ENCODE data around the gene TMEM132D. TPM values are rescaled to one million over a fixed set of nuclear protein-coding genes. Genes with fewer than 3 reads are reported as not detected.

The TMEM132D gene
- polyA plus RNA-seq, 4 donors: 0.10 to 0.21 TPM; not detected in 2

GRCh38 chr12:129080391-129080790 is 823.4 kb downstream of the TMEM132D start:
- H3K4me3 ChIP-seq (ENCODE audit: low read depth in 1 of 3, low read length in 3 of 3): no peak overlapping the region
- no peaks in the 10 kb centered on the region for H3K27me3 ChIP-seq (ENCODE audit: control insufficient read depth in 3 of 3, insufficient read depth in 3 of 3, low read length in 3 of 3)
- FAIRE-seq (no peak), DNase-seq (no peak)
- H3K4me1 ChIP-seq (ENCODE audit: control insufficient read depth in 3 of 3, insufficient read depth in 2 of 3, low read depth in 1 of 3, low read length in 2 of 3): no peaks in the 10 kb centered on the region
- H3K36me3 ChIP-seq (ENCODE audit: control insufficient read depth in 3 of 3, insufficient read depth in 2 of 3, low read depth in 1 of 3, low read length in 3 of 3): no peaks in the 10 kb centered on the region
- 78 to 85% (median 85%) methylated on average over 5 of the region's 5 CpGs for WGBS, 3 donors
- no peaks in the 10 kb centered on the region for H3K9me3 ChIP-seq (ENCODE audit: control insufficient read depth in 2 of 2, insufficient read depth in 1 of 2, low read depth in 1 of 2, low read length in 1 of 2)
- no peak overlapping the region for H3K27ac ChIP-seq (ENCODE audit: low read depth in 1 of 3, low read length in 2 of 3)

GRCh38 chr12:129079719-129080118 is 824.1 kb downstream of the TMEM132D start:
- no peaks in the 10 kb centered on the region for H3K36me3 ChIP-seq (ENCODE audit: control insufficient read depth in 3 of 3, insufficient read depth in 2 of 3, low read depth in 1 of 3, low read length in 3 of 3)
- H3K4me1 ChIP-seq (ENCODE audit: control insufficient read depth in 3 of 3, insufficient read depth in 2 of 3, low read depth in 1 of 3, low read length in 2 of 3): no peaks in the 10 kb centered on the region
- H3K27me3 ChIP-seq (ENCODE audit: control insufficient read depth in 3 of 3, insufficient read depth in 3 of 3, low read length in 3 of 3): no peaks in the 10 kb centered on the region
- FAIRE-seq: no peak
- no peak overlapping the region for H3K27ac ChIP-seq (ENCODE audit: low read depth in 1 of 3, low read length in 2 of 3)
- no peaks in the 10 kb centered on the region for H3K9me3 ChIP-seq (ENCODE audit: control insufficient read depth in 2 of 2, insufficient read depth in 1 of 2, low read depth in 1 of 2, low read length in 1 of 2)
- DNase-seq: no peak
- H3K4me3 ChIP-seq (ENCODE audit: low read depth in 1 of 3, low read length in 3 of 3): no peak overlapping the region
- WGBS, 3 donors: 75 to 92% (median 81%) methylated on average over 5 of the region's 5 CpGs

GRCh38 chr12:129076441-129077320 is 827.1 kb downstream of the TMEM132D start:
- Histone ChIP-seq H3K27ac (ENCODE audit: low read depth in 1 of 3, low read length in 2 of 3) (no peak overlapping the region), H3K36me3 (ENCODE audit: control insufficient read depth in 3 of 3, insufficient read depth in 2 of 3, low read depth in 1 of 3, low read length in 3 of 3) (no peaks in the 10 kb centered on the region), H3K4me3 (ENCODE audit: low read depth in 1 of 3, low read length in 3 of 3) (no peak overlapping the region), H3K4me1 (ENCODE audit: control insufficient read depth in 3 of 3, insufficient read depth in 2 of 3, low read depth in 1 of 3, low read length in 2 of 3) (no peaks in the 10 kb centered on the region), H3K27me3 (ENCODE audit: control insufficient read depth in 3 of 3, insufficient read depth in 3 of 3, low read length in 3 of 3) (no peaks in the 10 kb centered on the region), H3K9me3 (ENCODE audit: control insufficient read depth in 2 of 2, insufficient read depth in 1 of 2, low read depth in 1 of 2, low read length in 1 of 2) (no peaks in the 10 kb centered on the region)
- WGBS, 3 donors: 71 to 77% (median 72%) methylated on average over 13 of the region's 13 CpGs
- FAIRE-seq: no peak
- no peak for DNase-seq

- H3K4me1 ChIP-seq (ENCODE audit: control insufficient read depth in 3 of 3, insufficient read depth in 2 of 3, low read depth in 1 of 3, low read length in 2 of 3): no peaks in the 10 kb centered on the region
- H3K4me3 ChIP-seq (ENCODE audit: low read depth in 1 of 3, low read length in 3 of 3): no peak overlapping the region
- DNase-seq (no peak), FAIRE-seq (no peak)
- WGBS, 3 donors: 46 to 66% (median 57%) methylated on average over 4 of the region's 4 CpGs
- H3K27me3 ChIP-seq (ENCODE audit: control insufficient read depth in 3 of 3, insufficient read depth in 3 of 3, low read length in 3 of 3): peaks cover 0 to 3% (median 0%) of the 10 kb centered on the region in 3 donors
- no peak overlapping the region for H3K27ac ChIP-seq (ENCODE audit: low read depth in 1 of 3, low read length in 2 of 3)
- H3K36me3 ChIP-seq (ENCODE audit: control insufficient read depth in 3 of 3, insufficient read depth in 2 of 3, low read depth in 1 of 3, low read length in 3 of 3): no peaks in the 10 kb centered on the region
- H3K9me3 ChIP-seq (ENCODE audit: control insufficient read depth in 2 of 2, insufficient read depth in 1 of 2, low read depth in 1 of 2, low read length in 1 of 2): no peaks in the 10 kb centered on the region
Measured at GRCh38 chr12:129075460-129076208, 828.2 kb downstream of the TMEM132D start.

GRCh38 chr12:129074379-129074778 is 829.4 kb downstream of the TMEM132D start:
- FAIRE-seq: no peak
- DNase-seq: no peak
- H3K27ac ChIP-seq (ENCODE audit: low read depth in 1 of 3, low read length in 2 of 3): no peak overlapping the region
- no peaks in the 10 kb centered on the region for H3K9me3 ChIP-seq (ENCODE audit: control insufficient read depth in 2 of 2, insufficient read depth in 1 of 2, low read depth in 1 of 2, low read length in 1 of 2)
- no peak overlapping the region for H3K4me3 ChIP-seq (ENCODE audit: low read depth in 1 of 3, low read length in 3 of 3)
- peaks cover 0 to 3% (median 0%) of the 10 kb centered on the region in 3 donors for H3K27me3 ChIP-seq (ENCODE audit: control insufficient read depth in 3 of 3, insufficient read depth in 3 of 3, low read length in 3 of 3)
- no peaks in the 10 kb centered on the region for H3K4me1 ChIP-seq (ENCODE audit: control insufficient read depth in 3 of 3, insufficient read depth in 2 of 3, low read depth in 1 of 3, low read length in 2 of 3)
- WGBS, 3 donors: 77 to 84% (median 79%) methylated on average over 6 of the region's 6 CpGs
- no peaks in the 10 kb centered on the region for H3K36me3 ChIP-seq (ENCODE audit: control insufficient read depth in 3 of 3, insufficient read depth in 2 of 3, low read depth in 1 of 3, low read length in 3 of 3)

DNA sequence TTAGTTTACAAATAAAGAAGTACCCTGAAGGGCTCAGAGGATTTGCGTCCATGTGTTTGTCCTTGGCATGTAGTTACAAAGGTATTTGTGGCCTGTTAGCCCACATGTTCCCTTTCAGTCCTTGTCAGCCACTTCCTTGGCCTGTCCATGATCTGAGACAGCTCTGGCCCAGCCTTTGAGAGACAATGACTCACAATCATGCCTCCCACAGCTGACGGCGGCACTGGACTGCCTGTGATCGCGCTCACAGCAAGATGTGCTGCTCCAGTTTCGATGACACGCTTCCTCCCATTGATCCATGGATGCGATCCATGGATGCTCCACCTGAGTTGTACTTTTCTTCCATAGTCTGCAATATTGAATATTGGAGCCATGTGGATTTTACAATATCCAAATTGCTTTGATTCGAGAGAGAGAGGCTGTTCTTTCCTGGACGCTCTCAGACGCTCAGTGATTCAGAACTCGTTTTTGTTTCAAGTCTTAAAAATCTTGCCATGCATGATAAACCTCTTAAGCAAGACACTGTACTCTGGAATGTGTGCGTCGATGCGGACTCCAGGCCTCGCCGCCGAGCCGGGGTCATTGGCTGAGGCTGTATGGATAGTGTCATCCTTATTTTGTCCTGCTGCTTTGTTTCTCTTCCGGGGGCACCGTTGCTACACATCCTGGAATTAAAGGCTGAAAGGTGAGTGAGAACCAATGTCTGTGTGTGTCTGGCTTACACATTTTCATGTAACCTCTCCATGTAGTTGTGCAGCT is 830.5 kb downstream of the TMEM132D start:
- Histone ChIP-seq H3K4me1 (ENCODE audit: control insufficient read depth in 3 of 3, insufficient read depth in 2 of 3, low read depth in 1 of 3, low read length in 2 of 3) (no peaks in the 10 kb centered on the region), H3K27ac (ENCODE audit: low read depth in 1 of 3, low read length in 2 of 3) (no peak overlapping the region), H3K4me3 (ENCODE audit: low read depth in 1 of 3, low read length in 3 of 3) (no peak overlapping the region), H3K27me3 (ENCODE audit: control insufficient read depth in 3 of 3, insufficient read depth in 3 of 3, low read length in 3 of 3) (peaks cover 0 to 3% (median 0%) of the 10 kb centered on the region in 3 donors), H3K36me3 (ENCODE audit: control insufficient read depth in 3 of 3, insufficient read depth in 2 of 3, low read depth in 1 of 3, low read length in 3 of 3) (no peaks in the 10 kb centered on the region), H3K9me3 (ENCODE audit: control insufficient read depth in 2 of 2, insufficient read depth in 1 of 2, low read depth in 1 of 2, low read length in 1 of 2) (no peaks in the 10 kb centered on the region)
- no peak for DNase-seq
- 90 to 94% (median 91%) methylated on average over 21 of the region's 21 CpGs for WGBS, 3 donors
- no peak for FAIRE-seq

DNA sequence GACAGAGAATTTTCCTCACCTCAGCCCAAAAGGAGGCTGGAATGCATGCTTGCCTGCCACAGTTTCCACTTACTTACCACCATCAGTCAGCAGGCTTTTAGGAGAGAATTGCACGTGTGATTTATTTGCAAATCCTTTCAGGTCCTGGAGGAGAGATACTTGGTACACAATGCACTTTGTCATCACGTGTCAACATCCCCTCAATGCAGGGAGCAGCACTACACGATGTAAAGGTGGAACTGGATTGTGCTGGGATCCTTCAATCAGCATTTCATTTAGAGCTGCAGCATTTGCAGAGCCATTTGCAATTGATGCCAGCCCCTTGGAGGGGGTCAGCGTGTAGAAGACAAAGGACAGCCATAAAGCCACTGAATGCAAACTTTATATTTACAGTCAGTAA is 832.5 kb downstream of the TMEM132D start:
- Histone ChIP-seq H3K9me3 (ENCODE audit: control insufficient read depth in 2 of 2, insufficient read depth in 1 of 2, low read depth in 1 of 2, low read length in 1 of 2) (no peaks in the 10 kb centered on the region), H3K4me3 (ENCODE audit: low read depth in 1 of 3, low read length in 3 of 3) (no peak overlapping the region), H3K36me3 (ENCODE audit: control insufficient read depth in 3 of 3, insufficient read depth in 2 of 3, low read depth in 1 of 3, low read length in 3 of 3) (no peaks in the 10 kb centered on the region), H3K27ac (ENCODE audit: low read depth in 1 of 3, low read length in 2 of 3) (no peak overlapping the region), H3K4me1 (ENCODE audit: control insufficient read depth in 3 of 3, insufficient read depth in 2 of 3, low read depth in 1 of 3, low read length in 2 of 3) (no peaks in the 10 kb centered on the region), H3K27me3 (ENCODE audit: control insufficient read depth in 3 of 3, insufficient read depth in 3 of 3, low read length in 3 of 3) (peaks cover 0 to 3% (median 0%) of the 10 kb centered on the region in 3 donors)
- FAIRE-seq (no peak), DNase-seq (no peak)
- 38 to 44% (median 40%) methylated on average over 4 of the region's 4 CpGs for WGBS, 3 donors

DNA sequence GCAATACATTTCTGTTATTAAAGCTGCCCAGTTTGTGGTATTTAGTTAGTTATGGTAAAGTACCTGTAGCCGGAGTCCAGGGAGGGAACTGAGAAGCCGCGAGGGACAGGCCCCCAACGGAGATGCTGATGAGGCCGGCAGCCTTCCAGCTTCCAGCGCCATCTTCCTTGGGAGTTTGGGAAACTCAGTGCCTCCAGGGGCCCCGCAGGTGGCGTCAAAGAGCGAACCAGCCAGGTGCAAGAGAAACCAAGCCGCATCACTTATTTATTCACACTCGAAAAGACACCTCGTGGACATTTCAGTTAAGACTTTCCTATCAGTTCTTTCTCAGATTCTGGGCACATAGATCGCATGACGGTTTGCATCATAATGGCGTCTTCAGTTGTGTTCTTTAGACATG is 833.9 kb downstream of the TMEM132D start:
- DNase-seq (peak in 1 of 2 donors; percentile 5), FAIRE-seq (no peak)
- Histone ChIP-seq H3K4me1 (ENCODE audit: control insufficient read depth in 3 of 3, insufficient read depth in 2 of 3, low read depth in 1 of 3, low read length in 2 of 3) (no peaks in the 10 kb centered on the region), H3K4me3 (ENCODE audit: low read depth in 1 of 3, low read length in 3 of 3) (no peak overlapping the region), H3K27ac (ENCODE audit: low read depth in 1 of 3, low read length in 2 of 3) (no peak overlapping the region), H3K36me3 (ENCODE audit: control insufficient read depth in 3 of 3, insufficient read depth in 2 of 3, low read depth in 1 of 3, low read length in 3 of 3) (no peaks in the 10 kb centered on the region), H3K9me3 (ENCODE audit: control insufficient read depth in 2 of 2, insufficient read depth in 1 of 2, low read depth in 1 of 2, low read length in 1 of 2) (no peaks in the 10 kb centered on the region), H3K27me3 (ENCODE audit: control insufficient read depth in 3 of 3, insufficient read depth in 3 of 3, low read length in 3 of 3) (peaks cover 0 to 3% (median 0%) of the 10 kb centered on the region in 3 donors)
- 27 to 37% (median 37%) methylated on average over 15 of the region's 15 CpGs for WGBS, 3 donors
